Raji (cell line): ENCODE data around the gene BMP4.

Experiments
- POLR2A ChIP-seq: IDR thresholded peaks from 2 replicates; pipeline ENCODE4 v1.6.1; 2011; ENCODE audit warnings: low read depth, low read length, control low read depth; ENCODE audit not compliant: insufficient read depth

Gene BMP4

DNA sequence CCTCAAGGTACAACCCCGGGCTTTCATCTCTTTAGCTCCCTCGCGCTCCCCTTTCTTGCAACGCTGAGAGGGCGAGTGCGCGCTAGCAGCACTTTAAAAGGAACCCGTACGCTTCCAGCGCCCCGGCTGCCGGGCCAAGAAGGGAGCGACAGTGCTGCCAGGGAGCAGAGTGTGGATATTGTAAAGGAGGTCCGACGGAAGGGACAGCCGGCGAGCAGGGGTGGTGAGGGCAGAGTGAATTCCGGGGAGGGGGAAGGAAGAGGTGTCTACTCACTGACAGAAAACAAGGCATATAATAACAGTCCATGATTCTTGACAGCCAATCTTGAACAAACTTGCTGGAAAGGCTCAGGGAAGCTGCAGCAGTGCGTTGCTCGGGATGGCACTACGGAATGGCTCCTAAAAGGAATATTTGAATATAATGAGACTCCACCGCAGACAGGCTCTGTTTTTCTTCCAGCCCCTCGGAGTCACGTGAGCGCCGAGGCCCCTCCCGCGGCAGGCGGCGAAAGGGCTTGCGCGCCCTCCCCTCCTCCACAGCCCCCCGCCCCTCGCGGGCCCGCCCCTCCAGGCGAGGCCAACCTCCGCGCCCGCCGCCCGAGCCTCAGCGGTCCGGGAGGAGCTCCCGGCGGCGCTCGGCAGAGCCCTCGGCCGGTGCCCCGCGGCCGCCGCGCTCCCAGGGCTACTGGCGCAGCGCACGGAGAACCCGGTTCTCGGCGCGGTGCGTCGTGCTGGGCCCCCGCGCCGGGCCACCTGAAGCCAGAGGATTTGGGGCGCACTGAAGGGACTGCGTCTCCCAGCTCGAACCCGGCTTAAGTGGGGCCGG, 3.4 kb downstream of the BMP4 start:
- no peak for TF ChIP-seq POLR2A

GRCh38 chr14:53952533-53952932, 4.1 kb downstream of the BMP4 start:
- no peak for TF ChIP-seq POLR2A

- TF ChIP-seq POLR2A: no peak
These were observed 4.9 kb downstream of the BMP4 start for GRCh38 chr14:53951627-53952303.

DNA sequence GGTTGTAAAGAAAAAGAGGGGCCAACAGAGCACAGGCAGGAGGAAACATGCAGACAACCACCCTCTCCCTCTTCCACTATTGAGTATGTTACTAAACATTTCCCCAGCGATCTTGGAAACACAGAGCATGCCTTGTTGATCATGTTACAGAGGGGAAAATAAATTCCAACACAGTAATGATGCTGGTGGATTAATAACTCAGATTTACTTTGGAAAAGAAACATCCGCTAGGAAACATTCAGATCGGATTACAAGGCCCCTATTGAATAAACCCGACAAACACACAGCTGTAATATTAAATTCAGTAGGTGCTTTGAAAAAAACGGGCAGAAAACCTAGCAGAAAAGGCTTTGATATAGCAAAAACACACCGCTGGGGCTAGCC, 5.4 kb downstream of the BMP4 start:
- no peak for TF ChIP-seq POLR2A

GRCh38 chr14:53950031-53950793, 6.4 kb downstream of the BMP4 start:
- TF ChIP-seq POLR2A: no peak

DNA sequence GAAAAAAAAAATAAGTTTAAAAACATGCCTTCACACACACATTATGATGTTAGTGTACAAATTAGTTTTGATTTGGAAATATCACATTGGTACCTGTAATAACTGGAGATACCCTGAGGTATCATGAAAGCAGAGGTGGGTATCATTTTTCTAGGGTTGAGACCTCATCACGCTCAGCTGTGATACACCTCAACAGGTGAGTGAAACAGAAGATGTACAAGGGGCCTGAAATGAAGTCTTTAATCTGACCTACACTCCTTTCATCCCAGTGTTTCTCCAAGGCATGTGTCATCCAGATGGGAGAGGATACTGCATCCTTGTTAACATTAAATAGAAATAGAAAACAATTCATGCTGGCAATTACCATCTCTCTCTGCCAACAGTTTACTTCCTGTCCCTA, 7.4 kb downstream of the BMP4 start:
- no peak for TF ChIP-seq POLR2A

- TF ChIP-seq POLR2A: no peak
These were observed 8.3 kb downstream of the BMP4 start for GRCh38 chr14:53948205-53948884.

GRCh38 chr14:53947452-53948204, 9.0 kb downstream of the BMP4 start:
- no peak for TF ChIP-seq POLR2A

DNA sequence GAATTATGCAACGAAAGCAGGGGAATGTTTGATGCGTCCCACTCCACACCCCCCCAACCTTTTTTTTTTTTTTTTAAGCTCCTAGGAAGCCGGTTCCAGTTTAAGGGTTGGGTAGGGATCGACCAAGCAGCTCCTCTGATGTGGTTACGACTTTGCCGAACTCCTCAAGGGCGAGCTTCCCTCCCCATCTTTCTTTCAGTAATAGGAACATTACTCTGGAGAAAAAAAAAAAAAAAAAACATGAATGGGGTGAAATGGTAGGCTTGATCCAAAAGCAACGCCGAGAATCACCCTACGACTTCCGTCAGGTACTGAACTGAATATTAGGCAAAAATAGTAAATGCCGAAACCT, 9.6 kb downstream of the BMP4 start:
- TF ChIP-seq POLR2A: no peak

- TF ChIP-seq POLR2A: no peak
These were observed 10.1 kb downstream of the BMP4 start for GRCh38 chr14:53946404-53947093.

- no peak for TF ChIP-seq POLR2A
These were observed 10.6 kb downstream of the BMP4 start for GRCh38 chr14:53946071-53946403.

DNA sequence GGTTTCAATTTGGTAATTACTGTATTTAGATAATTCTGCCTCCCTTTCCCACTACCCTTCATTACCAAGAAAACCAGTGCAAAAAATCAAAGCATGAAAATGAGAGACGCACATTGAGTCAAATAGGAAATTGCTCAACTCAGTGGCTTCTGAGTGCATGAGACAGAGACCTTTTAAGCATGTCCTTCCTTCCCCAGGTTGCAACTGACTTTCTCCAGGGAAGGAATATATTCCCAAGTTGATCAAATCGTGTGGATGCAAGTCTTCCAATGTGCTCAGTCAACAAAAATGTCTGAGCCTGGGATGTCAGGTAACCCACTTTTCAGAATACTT, 12.9 kb downstream of the BMP4 start:
- TF ChIP-seq POLR2A: no peak

- no peak for TF ChIP-seq POLR2A
These were observed 13.5 kb downstream of the BMP4 start for GRCh38 chr14:53942970-53943750.
